Liver (tissue), 9 donors: Measurements from ENCODE around the gene LPIN3. TPM values are rescaled to one million over a fixed set of nuclear protein-coding genes. Genes with fewer than 3 reads are reported as not detected.

Experiments used
- DNase-seq: peaks from one replicate; pipeline ENCODE4 v3.0.0-alpha.2; 2017; ENCODE audit warnings: low spot score
- H3K27ac ChIP-seq, 2 donors: one replicate each; pipeline ENCODE4 v1.7.0; 2013; ENCODE audit warnings: inconsistent platforms in 2 of 2, low read length in 2 of 2, control low read depth in 1 of 2, low read depth in 1 of 2, mild to moderate bottlenecking in 1 of 2
- H3K27me3 ChIP-seq, 4 donors: one replicate each; pipeline versions ENCODE4 v1.6.1 to v1.7.0; 2013; ENCODE audit warnings: low read length in 3 of 4, inconsistent platforms in 1 of 4, mild to moderate bottlenecking in 1 of 4, moderate library complexity in 1 of 4; ENCODE audit not compliant: control insufficient read depth in 4 of 4, insufficient read depth in 4 of 4
- H3K36me3 ChIP-seq, 4 donors: one replicate each; pipeline versions ENCODE4 v1.6.1 to v1.7.0; 2013; ENCODE audit warnings: low read length in 3 of 4, mild to moderate bottlenecking in 3 of 4, low read depth in 1 of 4, moderate library complexity in 1 of 4; ENCODE audit not compliant: control insufficient read depth in 4 of 4, insufficient read depth in 3 of 4
- H3K4me1 ChIP-seq, 4 donors: one replicate each; pipeline versions ENCODE4 v1.6.1 to v1.7.0; 2013; ENCODE audit warnings: low read length in 3 of 4, mild to moderate bottlenecking in 3 of 4, moderate library complexity in 1 of 4; ENCODE audit not compliant: control insufficient read depth in 4 of 4, insufficient read depth in 4 of 4
- H3K4me3 ChIP-seq, 3 donors: one replicate each; pipeline versions ENCODE4 v1.6.1 to v1.7.0; 2013; ENCODE audit warnings: low read length in 3 of 3, control low read depth in 1 of 3, low read depth in 1 of 3, mild to moderate bottlenecking in 1 of 3
- H3K9ac ChIP-seq, 2 donors: one replicate each; pipeline ENCODE4 v1.7.0; 2013; ENCODE audit warnings: low read length in 2 of 2, mild to moderate bottlenecking in 2 of 2, moderate library complexity in 2 of 2, control low read depth in 1 of 2, low read depth in 1 of 2
- H3K9me3 ChIP-seq, 4 donors: one replicate each; pipeline versions ENCODE4 v1.6.1 to v1.7.0; 2013; ENCODE audit warnings: low read length in 3 of 4; ENCODE audit not compliant: control insufficient read depth in 4 of 4
- ATF3 ChIP-seq: IDR thresholded peaks from 2 replicates; pipeline ENCODE4 v1.6.1; 2016; ENCODE audit warnings: antibody characterized with exemption
- CTCF ChIP-seq: fragments of 150-350 bp; IDR thresholded peaks from 2 replicates; pipeline ENCODE4 v1.5.1; 2017; ENCODE audit warnings: improper control_type of control experiment, low read depth, low read length; ENCODE audit not compliant: missing input control
- EGR1 ChIP-seq, 2 donors: IDR thresholded peaks; 2 replicates each; pipeline ENCODE4 v1.6.1; 2016 to 2018; ENCODE audit warnings: antibody characterized with exemption in 2 of 2, low read depth in 2 of 2
- FOXA1 ChIP-seq: IDR thresholded peaks from 2 replicates; pipeline ENCODE4 v1.6.1; 2016; ENCODE audit warnings: antibody characterized with exemption
- FOXA2 ChIP-seq: IDR thresholded peaks from 2 replicates; pipeline ENCODE4 v1.6.1; 2016; ENCODE audit warnings: antibody characterized with exemption
- GABPA ChIP-seq, 2 donors: IDR thresholded peaks in 1 of 2; conservative IDR thresholded peaks in 1 of 2; 2 replicates each; pipeline ENCODE4 v1.6.1; 2016; ENCODE audit warnings: antibody characterized with exemption in 2 of 2, mild to moderate bottlenecking in 1 of 2, moderate library complexity in 1 of 2
- HNF4A ChIP-seq, 2 donors: conservative IDR thresholded peaks; 2 replicates each; pipeline ENCODE4 v1.6.1; 2016; ENCODE audit warnings: antibody characterized with exemption in 2 of 2, mild to moderate bottlenecking in 2 of 2
- HNF4G ChIP-seq: IDR thresholded peaks from 2 replicates; pipeline ENCODE4 v1.6.1; 2016; ENCODE audit warnings: antibody characterized with exemption
- JUND ChIP-seq, 2 donors: IDR thresholded peaks; 2 replicates each; pipeline ENCODE4 v1.6.1; 2016; ENCODE audit warnings: antibody characterized with exemption in 2 of 2
- MAX ChIP-seq: IDR thresholded peaks from 2 replicates; pipeline ENCODE4 v1.6.1; 2016; ENCODE audit warnings: antibody characterized with exemption
- NR2F2 ChIP-seq: IDR thresholded peaks from 2 replicates; pipeline ENCODE4 v1.6.1; 2016; ENCODE audit warnings: antibody characterized with exemption
- RAD21 ChIP-seq, 2 donors: IDR thresholded peaks; 2 replicates each; pipeline ENCODE4 v1.6.1; 2016; ENCODE audit warnings: antibody characterized with exemption in 2 of 2, mild to moderate bottlenecking in 2 of 2
- REST ChIP-seq: IDR thresholded peaks from 2 replicates; pipeline ENCODE4 v1.6.1; 2016; ENCODE audit warnings: antibody characterized with exemption, mild to moderate bottlenecking
- RXRA ChIP-seq, 2 donors: IDR thresholded peaks; 2 replicates each; pipeline ENCODE4 v1.6.1; 2017 to 2018; ENCODE audit warnings: antibody characterized with exemption in 2 of 2, mild to moderate bottlenecking in 1 of 2
- SP1 ChIP-seq: IDR thresholded peaks from 2 replicates; pipeline ENCODE4 v1.6.1; 2018; ENCODE audit warnings: antibody characterized with exemption, mild to moderate bottlenecking
- TAF1 ChIP-seq: conservative IDR thresholded peaks from 2 replicates; pipeline ENCODE4 v1.6.1; 2016; ENCODE audit warnings: antibody characterized with exemption, mild to moderate bottlenecking
- YY1 ChIP-seq: IDR thresholded peaks from 2 replicates; pipeline ENCODE4 v1.6.1; 2016; ENCODE audit warnings: antibody characterized with exemption, mild to moderate bottlenecking
- ZBTB33 ChIP-seq: IDR thresholded peaks from 2 replicates; pipeline ENCODE4 v1.6.1; 2016; ENCODE audit warnings: antibody characterized with exemption
- WGBS: extraction: QIAGEN DNeasy Blood & Tissue Kit; methylation state at CpG from one replicate; pipeline ENCODE4 v1.1.7; 2013; 5-methylcytosine and 5-hydroxymethylcytosine counted together
- polyA plus RNA-seq, 2 donors: library from polyadenylated mRNA; stranded (reverse) in 1 of 2; unstranded in 1 of 2; fragments of 200-250 nt in 1 of 2; fragments of >200 nt in 1 of 2; fragmentation: Nextera tagmentation in 1 of 2; extraction: Ambion mirVana in 1 of 2; gene quantifications; one replicate each; pipeline versions ENCODE4 v1.2.1 to v1.2.3, GENCODE V29; 2013 to 2015
- total RNA-seq, 2 donors: library from RNA; depleted of rRNA; stranded (reverse); fragments of >200 nt; gene quantifications; one replicate each; pipeline ENCODE4 v1.2.3, GENCODE V29; 2014
- donor health status: healthy.
- donor health status: healthy.
- donor health status: healthy.
- donor health status: healthy.
- donor health status: healthy.

LPIN3 gene
- total and polyA plus RNA-seq, 4 donors = 1.5 to 32.4 (median 13.4) TPM

- H3K27me3 ChIP-seq = no peaks in the 10 kb centered on the region
- H3K27ac ChIP-seq = no peak overlapping the region
- TF ChIP-seq CTCF (no peak), SP1 (no peak), TAF1 (no peak), RXRA (IDR thresholded peaks at IDR 0.05) (no peak), GABPA (IDR thresholded peaks at IDR 0.05 in 1 of 2, conservative IDR thresholded peaks at IDR 0.05 in 1 of 2) (no peak), MAX (no peak), YY1 (no peak), HNF4G (no peak), REST (no peak), FOXA2 (no peak), NR2F2 (no peak), ZBTB33 (no peak), HNF4A (conservative IDR thresholded peaks at IDR 0.05) (no peak), ATF3 (no peak), RAD21 (IDR thresholded peaks at IDR 0.05) (no peak), JUND (IDR thresholded peaks at IDR 0.05) (no peak), FOXA1 (no peak), EGR1 (IDR thresholded peaks at IDR 0.05; ENCODE audit: low read depth in 2 of 2) (no peak)
- H3K4me3 ChIP-seq = no peak overlapping the region
- no peak overlapping the region for H3K9ac ChIP-seq
- H3K36me3 ChIP-seq = peaks cover 11 to 70% (median 33%) of the 10 kb centered on the region in 4 donors
- WGBS = 85% methylated on average over 10 of the region's 10 CpGs
- DNase-seq = no peak
- no peaks in the 10 kb centered on the region for H3K4me1 ChIP-seq
- no peaks in the 10 kb centered on the region for H3K9me3 ChIP-seq
These were observed 65.7 kb downstream of the LPIN3 start for GRCh38 chr20:41406353-41406752.
